Hematopoietic multipotent progenitor cell (in vitro differentiated cells): Measurements from ENCODE around the gene KCNJ4. TPM values are rescaled to one million over a fixed set of nuclear protein-coding genes. Genes with fewer than 3 reads are reported as not detected.
A peak's percentile ranks its signal among the peaks of the same experiment; 100 is the strongest.

Experiments used
- DNase-seq, 3 donors: peaks; one replicate each; pipeline ENCODE4 v3.0.0-alpha.2; 2011 to 2015; ENCODE audit warnings: low read depth in 2 of 3, low spot score in 2 of 3
- total RNA-seq: library from RNA; depleted of rRNA; stranded (reverse); fragments of >200 nt; gene quantifications from one replicate; pipeline ENCODE4 v1.2.3, GENCODE V29; 2012

Gene KCNJ4
- total RNA-seq, 1 donor = 0.27 TPM

DNA sequence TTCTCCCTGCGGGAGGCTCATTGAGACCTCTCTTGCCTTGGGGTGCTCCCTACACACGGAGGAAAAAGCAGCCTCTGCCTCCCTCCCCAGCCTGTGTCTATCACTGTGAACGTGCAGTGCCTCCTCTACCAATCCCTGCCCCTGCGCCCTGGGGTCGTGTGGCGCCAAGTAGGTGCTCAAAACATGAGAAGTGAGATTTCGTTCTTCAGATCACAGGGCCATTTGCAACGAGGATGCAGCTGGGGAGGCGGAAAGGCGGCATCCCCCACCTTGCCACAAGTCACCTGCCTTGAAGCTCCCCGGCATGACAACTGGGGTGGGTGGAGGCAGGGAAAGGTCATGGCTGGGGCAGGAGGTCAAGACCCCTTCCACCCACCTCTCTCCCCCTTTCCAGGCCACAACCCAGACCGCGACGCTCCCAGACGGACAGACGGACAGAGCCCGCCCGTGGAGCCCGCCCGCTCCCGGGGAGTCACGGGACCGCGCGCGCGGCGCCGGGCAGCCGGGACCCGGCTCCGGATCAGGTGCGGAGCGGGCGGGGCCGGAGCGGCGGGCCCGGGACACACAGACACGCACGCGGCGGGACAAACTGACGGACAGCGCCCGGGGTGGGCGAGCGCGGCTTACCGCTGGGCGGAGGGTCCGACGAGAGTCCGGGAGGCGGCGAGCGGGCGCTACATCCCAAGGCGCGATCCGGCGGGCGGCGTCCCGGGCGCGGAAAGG is 485 bp downstream of the KCNJ4 start:
- DNase-seq = peak in 1 of 3 donors; percentile 58

DNA sequence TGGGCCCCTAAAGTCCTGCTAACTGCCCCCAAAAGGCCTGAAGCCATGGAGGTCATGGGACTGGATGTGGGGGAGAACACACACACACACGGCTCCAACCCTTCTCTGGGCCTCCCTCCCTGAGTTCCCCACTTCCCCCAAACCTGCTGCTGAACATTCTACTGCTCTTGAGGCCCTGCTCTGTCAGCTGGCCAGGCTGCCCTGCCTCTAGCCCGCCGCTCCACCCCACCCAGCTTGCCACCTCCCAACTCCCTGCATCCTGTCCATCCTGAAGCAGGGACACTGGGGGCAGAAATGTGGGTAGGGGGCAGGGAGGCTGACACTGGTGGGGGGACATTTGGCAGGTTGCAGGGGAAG is 1.0 kb downstream of the KCNJ4 start:
- peak in 1 of 3 donors; percentile 57 for DNase-seq

DNA sequence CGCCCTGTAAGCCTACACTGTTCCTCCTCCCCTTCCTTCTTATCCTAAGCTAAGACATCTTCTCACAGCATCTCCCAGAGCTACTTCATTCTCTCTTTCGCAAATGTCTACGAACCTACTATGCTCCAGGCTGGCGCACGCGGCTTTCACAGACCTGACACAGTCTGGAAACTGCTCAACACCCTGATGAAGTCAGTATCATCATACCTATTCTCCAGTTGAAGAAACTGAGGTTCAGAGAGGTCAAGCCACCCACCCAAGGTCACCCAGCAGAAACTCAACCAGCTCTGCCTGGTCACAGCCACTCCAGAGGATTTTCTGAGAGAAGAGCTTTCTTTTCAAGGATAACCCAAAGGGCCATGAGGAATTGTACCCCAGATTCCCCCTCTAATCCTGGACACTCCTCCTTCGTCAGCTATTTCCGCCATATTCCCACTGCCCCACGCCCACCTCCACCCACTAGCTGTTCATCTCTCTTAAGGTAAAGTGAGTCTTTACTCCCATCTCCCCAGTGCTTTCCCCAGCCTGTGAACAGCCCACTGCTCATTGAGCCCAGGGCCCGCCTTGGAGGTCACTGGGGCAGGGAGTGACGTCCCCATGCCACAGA is 1.8 kb downstream of the KCNJ4 start:
- no peak for DNase-seq

DNA sequence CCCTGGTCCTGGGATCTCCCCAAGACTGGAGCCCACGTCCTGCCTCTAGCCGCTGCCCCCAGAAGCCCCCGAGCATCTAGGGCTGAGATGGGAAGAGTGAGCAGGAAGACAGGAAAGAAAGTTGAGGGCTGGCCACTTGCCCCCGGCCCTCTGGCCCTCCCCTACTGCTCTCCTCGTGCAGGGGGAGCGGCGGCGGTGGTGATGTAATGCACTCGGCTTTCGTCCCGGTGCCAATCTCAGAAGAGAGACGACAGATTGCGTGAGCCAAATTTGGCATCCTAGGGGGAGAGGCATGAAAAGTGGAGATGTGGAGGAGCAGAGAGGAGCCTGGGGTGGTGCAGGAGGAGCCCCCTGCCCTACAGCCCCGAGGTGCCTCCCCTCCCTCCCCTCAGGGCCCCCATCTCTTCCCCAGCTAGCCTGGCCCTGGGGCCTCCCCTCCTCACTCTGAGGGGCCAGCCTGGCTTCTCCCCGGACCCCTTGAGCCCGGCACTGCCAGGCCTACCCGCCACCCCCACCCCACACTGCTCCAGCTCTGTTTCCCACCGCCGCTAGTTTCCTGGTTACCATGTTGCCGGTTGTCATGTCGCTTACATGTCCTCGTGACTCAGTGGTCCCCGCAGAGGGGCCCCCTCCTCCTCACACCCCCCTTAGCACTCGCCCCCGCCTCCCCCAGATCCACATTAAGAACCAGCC is 2.5 kb downstream of the KCNJ4 start:
- DNase-seq = no peak

DNA sequence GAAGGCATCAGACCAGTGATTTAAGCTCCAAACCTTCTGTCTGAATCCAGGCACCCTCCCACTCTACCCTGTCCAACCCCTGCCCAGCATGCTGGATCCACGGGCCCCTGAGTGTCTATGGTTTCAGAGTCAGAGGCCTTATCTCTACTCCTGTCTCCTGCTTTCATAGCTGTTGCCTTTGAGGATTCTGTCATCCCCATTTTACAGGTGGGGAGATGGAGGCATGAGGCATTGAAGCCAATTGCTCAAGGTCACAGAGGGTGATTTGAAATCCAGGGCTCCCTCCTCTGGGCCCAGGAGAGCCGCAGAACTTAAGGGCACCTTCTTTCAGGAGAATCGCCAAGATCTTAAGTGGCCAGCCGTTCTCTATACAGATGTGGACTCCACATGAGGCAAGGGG is 3.1 kb downstream of the KCNJ4 start:
- no peak for DNase-seq

DNA sequence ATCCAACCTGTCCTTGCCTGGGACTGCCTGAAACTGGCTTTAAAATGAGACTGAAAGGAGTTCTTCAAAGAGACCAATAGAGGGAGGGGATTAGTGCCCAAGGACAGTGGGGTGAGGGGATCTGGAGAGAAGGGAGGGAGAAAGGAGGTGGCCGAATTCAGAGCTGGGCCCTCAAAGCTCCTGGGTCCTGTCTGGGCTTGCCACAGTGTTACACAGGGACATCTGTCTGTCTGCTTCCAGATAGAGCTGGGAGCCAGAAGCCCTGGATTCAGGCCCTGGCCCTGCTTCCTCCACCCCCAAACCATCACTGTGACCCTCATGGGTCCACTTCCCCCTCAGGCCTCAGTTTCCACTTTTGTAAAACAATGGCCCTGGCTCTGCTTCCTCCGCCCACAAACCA is 3.6 kb downstream of the KCNJ4 start:
- DNase-seq = no peak

DNA sequence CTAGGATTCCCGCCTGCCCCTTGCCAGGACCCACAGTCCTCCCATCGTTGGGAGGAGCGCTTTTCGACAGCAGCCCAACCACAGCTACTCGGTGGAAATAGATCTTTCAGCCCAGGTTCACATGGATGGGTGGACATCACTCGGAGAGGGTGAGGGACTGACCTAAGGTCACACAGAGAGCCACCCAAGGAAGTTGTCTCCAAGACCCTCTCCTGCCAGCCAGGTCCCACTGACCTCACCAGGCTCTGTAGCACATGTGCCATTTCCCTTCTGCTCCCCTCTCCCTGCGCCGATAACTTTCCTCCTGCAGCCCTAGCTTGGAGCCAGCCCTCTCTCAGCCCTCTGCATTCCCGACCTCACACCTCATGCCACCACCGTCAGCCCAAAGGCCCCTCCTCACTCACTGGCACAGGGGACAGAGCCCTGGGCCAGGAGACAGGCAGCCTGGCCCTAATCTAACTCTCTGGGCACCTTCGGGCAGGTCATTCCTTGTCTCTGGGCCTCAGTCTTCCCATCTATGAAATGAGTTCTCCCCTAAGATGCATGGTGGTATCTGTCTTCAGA is 4.7 kb downstream of the KCNJ4 start:
- no peak for DNase-seq

DNA sequence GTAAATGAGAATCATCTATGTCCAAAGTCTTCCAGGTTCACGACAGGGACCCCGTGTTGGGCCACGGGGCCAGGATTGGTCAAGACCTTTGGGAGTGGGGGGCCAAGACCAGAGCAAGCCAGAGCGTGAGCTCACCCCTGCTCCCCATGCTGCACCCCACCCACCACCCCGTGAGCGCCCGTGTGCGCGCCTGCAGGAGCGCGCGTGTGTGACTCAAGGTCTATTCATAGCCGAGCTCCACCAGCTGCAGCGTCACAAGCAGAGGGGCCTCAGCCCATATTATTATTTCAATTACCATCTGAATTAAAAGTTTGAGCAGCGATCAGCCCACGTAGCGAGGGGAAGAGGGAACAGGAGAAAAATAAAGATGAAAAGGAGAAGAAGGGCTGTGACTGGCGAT is 5.2 kb downstream of the KCNJ4 start:
- no peak for DNase-seq

DNA sequence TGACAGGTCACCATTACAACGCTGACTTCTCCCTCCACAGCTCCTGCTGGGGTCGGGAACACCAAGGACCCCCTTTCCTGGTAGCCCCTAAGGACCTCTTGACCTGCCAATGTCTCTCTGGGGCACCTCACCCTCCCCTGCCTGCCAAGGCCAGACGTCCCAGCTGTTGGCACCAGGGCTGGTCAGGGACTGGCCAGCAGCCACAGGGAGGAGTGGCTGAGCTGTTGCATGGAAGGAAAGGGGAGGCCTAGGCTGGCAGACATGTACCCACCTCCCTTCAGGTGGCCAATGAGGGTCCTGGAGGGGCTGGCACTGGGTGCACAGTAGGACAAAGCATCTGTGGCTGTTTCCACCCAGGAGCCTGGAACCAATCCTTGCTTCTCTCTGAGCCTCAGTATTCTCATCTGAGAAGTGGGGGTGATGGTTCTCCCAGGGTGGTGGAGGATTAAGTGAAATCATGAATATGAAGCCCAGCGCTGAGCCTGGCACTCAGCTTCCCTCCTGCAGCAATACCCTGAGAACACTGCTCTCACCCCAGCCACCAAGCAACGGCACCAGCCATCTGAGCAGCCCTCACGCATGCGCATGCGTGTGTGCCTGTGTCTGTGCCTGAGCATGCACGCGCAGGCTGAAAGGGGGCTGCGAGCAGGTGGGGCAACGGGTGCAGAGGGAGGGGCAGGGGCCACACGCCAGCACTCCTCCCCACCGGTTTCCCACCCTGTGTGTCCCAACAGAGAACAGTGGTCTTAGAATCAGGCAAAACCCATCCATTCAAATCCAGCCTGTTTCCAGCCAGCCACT is 5.9 kb downstream of the KCNJ4 start:
- DNase-seq = no peak

DNA sequence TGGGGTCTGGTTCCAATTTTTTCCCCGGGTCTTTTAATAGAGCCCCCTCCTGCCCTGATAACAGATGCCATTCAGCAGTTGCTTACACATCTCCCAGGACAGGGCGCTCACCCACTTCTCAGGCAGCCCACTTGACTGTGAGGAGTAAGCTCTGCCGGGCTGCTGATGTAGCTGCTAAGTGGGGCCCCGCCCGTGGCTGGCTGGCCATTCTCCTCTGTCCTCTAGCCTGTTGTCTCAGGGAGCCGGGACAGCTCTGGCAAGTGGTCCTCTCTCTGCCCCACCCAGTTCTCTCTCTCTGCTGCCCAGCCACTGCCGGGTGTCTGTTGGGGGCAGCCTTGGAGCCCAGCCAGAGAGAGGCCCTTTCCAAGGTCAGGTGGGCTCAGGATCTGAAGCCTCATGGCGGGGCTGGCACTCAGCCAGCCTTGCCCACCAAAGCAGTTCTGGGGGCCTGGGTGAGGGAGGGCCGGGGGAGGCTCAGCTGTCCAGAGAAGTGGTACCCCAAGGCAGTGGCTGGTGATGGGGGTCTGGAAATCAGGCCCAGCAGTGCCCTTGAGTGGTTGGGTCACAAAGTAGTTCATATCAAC is 8.9 kb downstream of the KCNJ4 start:
- no peak for DNase-seq

DNA sequence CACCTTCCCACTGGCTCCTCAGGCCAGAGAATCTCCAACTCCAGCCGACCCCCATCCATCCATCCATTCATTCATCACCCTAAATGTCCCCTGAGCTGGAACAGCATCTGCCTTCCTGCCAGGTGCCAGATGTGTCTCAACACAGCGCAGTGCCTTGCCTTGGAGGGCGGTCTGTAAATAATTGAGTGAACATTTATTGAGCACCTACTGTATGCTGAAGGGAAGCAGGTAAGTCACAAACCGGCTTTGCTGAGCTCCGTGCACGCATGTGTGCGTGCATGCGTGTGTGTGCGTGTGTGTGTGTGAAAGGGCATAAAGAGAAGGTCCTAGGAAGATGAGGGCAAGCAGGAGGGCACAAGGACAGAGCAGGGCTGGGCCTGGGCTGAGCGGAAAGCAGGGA is 10.2 kb downstream of the KCNJ4 start:
- DNase-seq = no peak

DNA sequence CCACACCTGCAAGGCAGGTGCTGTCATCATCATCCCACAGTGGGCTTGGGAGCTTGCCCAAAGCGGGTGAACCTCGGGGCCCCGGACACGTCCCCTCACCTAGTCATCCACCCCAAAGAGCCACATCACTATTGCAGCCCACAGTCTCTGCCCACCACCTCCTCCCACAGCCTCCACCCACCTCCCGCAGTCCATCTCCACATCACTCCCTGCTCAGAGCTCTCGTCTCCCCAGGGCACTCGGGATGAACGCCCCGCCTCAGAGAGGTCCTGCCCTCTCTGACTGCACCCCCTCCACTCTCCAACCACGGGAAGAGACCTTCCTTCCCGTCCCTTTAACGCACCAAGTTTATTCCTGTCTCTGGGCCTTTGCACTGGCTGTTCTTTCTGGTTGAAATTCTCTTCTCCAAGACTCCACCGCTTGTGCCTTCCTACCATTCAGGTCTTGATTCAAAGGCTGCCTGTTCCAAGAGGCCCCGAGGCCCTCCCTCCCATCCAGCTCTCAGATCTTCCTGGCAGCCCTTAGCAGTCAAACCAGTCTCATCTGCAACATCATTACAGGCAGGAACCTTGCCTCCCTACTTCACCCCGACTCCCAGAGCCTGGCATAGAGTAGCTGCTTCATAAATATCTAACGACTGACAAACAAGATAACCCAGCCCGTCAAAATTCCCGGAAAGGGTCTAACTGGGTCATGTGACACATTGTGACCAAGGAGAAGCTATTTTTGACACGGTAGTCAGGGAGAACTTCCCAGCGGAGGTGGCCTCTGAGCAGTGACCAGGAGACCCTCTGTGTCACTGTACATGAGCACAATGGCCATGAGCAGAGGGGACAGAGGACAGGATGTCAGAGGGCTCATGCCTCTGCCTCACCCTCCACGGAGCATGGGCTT is 11.1 kb downstream of the KCNJ4 start:
- no peak for DNase-seq

DNA sequence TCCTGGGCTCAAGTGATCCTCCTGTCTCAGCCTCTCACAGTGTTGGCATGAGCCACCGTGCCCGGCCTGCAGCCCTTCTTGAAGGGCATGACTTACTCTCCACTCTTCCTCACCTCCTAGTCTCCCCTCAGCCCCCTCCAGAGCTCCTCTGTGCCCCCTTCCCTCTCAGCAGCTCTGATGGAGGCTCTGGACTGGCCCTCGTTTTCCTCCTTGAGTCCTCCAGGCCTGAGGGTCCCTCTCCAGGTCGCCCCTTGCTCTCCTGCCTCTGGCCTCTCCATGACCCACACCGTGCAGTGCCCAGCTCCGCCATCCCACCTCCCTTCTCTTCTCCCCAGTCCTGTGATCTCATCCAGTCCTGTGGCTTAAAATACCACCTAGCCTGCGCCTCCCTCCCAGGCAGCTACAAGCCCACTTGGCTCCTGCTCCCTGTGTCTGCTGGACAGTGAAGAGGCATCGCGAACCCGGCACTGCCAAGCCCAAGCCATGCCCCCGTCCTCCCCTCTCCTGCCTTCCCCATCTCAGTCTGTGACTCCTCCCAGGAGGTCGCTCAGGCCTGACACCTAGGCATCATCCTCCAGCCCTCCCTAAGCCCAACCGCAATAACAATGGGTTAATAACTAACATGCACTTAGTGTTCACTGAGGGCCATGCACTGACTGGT is 11.9 kb downstream of the KCNJ4 start:
- no peak for DNase-seq

DNA sequence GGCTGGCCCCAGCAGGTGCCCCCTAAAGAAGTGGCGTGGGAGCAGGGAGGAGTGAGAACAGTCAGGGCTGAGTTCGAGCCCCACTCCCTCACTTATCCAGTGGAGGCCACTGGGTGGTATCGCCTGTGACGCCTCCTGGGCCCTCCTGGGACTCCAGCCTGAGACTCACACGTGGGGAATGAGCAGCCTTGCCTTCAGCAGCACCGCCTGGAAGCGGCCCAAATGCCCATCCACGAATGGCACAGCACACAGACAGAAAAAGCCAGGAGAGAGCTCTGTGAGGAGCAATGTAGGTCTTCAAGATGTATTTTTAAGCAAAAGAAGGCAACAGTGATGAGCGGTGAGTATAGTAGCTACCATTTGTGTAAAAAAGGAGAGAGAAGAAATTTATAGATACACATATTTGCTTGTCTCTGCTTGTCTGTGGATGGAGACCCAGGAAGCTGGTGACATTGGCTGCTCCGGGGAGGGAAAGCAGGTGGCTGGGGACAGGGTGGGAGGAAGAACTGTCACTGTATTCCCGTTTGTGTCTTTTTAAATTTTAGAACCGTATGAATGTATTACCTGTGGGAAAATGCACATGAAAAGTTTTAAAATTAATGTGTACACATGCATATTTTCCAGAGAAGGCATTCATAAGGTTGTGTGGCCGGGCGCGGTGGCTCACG is 13.2 kb downstream of the KCNJ4 start:
- DNase-seq = no peak

DNA sequence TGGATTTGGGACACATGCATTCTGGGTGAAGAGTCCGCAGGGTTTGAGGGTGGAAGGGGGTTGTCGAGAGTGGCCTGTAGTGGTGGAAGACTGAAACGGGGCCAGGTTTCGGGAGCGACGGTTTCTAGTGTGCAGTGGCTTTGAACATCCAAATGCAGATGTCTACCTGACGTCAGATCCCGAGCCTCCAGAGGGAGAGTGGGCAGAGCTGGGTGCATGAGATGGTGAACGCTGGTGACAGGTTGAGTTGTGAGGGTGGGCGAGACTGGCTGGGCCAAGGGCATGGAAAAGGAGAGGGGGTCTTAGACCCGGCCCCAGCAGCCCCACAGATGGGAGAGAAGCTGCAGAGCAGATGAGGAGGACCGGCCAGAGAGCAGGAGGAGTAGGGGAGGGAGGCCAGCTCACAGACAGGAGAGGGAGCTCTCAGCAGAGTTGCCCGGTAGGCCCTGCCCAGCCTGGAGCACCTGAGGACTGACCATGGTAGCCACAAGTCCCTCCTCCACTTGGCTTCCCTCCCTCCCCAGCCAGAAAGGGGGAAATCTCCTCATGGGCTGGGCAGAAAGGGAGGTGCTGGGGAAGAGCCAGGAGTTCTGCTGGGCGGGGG is 14.2 kb downstream of the KCNJ4 start:
- DNase-seq = no peak

DNA sequence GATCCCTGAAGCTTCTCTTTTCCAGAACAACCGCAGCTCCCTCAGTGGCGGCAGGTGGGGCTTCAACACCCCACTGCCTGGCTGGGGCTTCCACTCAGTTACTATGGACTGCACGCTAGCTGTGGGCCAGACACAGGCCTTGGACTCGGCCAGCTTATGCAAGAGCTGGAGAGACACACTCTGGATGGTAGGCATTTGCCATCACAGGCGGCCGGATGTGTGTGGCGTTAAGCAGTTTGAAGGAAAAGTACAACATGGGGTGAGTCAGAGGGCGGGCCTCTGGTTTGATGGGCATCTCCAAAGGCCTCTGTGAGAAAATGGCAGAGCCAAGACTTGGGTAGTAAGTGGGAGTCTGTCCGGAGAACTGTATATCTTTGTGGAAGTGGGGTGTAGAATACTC is 17.6 kb downstream of the KCNJ4 start:
- no peak for DNase-seq

DNA sequence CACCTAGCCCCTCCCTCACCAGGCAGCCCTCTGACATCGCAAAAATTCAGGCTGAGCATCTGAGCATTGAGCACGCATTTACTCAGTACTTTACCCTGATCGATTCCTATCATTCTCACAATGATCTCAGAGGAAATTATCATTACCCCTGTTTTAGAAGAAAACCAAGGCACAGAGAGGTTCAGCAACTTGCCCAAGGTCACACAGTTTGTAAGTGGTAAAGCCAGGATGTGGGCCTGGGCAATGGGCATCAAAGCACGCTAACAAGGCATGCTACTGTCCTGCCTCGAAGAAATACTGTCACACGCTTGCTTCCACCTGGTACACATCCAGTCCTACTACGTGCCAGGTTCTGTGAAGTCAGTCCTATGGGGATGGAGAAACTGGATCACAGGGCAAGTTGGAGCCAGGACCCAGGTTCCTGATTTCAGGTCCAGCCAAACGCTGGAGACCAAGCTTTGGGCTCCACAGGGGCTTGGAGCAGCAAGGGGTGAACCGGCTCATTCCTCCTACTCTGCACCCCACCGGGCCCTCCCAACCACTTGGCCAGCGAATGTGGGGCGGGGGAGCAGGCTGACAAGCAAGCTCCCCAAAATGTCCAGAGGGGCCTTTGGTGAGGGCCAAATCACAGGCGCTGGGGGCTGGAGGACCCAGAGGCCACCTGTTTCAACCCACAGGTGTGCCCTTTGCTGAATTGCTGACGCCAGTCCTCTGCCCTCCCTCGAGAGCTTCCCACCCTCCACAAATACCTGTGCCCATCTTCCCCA is 18.2 kb downstream of the KCNJ4 start:
- DNase-seq = no peak
